ENCODE data around the gene DAND5.

The DAND5 gene

DNA sequence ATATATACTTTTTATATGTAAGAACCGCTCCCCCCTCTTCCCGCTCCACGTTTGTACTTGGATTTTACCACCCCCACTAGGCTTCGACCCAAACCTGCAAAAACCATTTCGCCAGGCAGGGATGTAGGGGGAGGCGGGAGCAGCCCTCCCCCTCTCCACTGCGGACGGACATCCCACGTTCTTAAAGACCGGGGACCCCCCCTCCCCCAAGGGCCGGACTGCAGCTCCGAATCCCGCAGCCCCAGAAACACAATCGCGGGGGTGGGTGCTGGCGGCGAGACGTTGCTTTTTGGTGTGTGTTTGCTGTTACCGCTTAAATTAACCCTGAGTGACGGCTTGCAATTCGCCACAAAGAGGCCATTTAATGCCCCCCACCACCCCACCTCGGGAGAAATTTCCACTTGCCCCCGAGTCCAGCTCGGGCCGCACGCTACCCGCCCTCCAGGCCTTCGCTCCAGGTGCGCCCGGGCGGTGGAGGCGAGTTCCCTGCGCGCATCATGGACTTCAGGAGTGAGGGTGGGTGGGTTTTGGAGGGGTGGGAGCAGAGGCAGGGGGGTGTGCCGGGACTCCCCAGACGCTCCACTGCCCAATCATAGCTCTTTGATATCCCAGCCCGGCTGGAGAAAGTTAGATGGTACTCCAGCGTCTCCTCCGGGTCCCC, 41.7 kb downstream of the DAND5 start:
- DNase-seq (ENCODE audit: low read depth) = no peak
- no peak overlapping the region for H3K4me3 ChIP-seq (ENCODE audit: low read depth, low read length)
- TF ChIP-seq, protein P1, sequence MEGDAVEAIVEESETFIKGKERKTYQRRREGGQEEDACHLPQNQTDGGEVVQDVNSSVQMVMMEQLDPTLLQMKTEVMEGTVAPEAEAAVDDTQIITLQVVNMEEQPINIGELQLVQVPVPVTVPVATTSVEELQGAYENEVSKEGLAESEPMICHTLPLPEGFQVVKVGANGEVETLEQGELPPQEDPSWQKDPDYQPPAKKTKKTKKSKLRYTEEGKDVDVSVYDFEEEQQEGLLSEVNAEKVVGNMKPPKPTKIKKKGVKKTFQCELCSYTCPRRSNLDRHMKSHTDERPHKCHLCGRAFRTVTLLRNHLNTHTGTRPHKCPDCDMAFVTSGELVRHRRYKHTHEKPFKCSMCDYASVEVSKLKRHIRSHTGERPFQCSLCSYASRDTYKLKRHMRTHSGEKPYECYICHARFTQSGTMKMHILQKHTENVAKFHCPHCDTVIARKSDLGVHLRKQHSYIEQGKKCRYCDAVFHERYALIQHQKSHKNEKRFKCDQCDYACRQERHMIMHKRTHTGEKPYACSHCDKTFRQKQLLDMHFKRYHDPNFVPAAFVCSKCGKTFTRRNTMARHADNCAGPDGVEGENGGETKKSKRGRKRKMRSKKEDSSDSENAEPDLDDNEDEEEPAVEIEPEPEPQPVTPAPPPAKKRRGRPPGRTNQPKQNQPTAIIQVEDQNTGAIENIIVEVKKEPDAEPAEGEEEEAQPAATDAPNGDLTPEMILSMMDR (IDR thresholded peaks at IDR 0.05; ENCODE audit: insufficient read depth, low read depth, low read length, missing control alignments) = no peak

DNA sequence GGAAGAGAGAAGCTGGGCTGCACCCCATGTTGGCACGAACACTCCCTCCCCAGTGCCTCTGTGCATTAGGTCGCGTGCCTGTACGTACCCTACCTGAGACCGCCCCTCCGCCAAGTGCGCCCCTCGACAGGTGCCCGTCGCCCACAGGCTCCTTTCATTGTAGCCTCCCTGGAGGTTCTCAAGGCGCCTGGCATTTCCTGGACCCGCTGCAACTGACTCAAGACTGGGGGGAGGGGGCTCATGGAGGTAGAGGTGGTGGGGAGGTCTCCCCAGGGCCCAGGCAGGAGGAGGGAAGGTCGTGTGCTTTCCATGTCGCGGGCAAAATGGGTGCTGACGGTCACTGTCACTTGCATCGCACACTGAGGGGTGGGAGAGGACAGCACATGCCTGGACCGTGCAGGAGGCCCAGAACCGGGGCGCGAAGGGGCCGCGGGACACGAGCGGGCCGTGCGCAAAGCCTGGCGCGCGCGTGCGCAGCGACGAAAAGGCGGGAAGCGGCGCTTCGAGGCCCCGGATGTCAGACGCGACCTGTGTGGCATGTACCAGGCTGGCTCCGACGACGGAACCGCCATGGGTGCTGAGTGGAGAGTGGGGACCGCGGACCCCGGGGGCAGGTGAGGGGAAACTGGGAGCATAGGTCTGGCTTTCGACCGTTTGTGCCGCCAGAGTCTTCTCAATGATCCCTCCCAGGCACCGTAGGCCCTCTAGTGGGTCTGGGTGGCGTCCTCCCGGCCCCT, 42.4 kb downstream of the DAND5 start:
- no peak overlapping the region for H3K4me3 ChIP-seq (ENCODE audit: low read depth, low read length)
- TF ChIP-seq, protein P1 (IDR thresholded peaks at IDR 0.05; ENCODE audit: insufficient read depth, low read depth, low read length, missing control alignments) = no peak
- DNase-seq (ENCODE audit: low read depth) = no peak

DNA sequence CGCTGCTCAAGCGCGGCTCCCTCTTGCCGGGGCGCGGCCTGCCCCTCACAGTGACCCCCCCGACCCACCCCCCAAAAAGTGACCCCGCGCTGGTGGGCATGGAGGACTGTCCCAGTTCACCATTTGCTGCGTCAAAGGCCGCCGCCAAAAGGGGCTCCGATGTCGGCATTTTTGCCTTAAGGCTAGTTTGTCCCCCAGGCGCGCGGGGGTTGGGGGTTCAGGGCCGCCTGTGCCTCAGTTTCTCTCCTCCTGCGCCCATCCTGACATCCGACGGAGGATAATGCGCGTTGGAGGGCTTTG, 43.0 kb downstream of the DAND5 start:
- no peak for DNase-seq (ENCODE audit: low read depth)
- H3K4me3 ChIP-seq (ENCODE audit: low read depth, low read length) = 0 out of 2 replicates have a peak overlapping the region, but pooled peaks have one; percentile 35
- TF ChIP-seq, protein P1 (IDR thresholded peaks at IDR 0.05; ENCODE audit: insufficient read depth, low read depth, low read length, missing control alignments) = no peak

DNA sequence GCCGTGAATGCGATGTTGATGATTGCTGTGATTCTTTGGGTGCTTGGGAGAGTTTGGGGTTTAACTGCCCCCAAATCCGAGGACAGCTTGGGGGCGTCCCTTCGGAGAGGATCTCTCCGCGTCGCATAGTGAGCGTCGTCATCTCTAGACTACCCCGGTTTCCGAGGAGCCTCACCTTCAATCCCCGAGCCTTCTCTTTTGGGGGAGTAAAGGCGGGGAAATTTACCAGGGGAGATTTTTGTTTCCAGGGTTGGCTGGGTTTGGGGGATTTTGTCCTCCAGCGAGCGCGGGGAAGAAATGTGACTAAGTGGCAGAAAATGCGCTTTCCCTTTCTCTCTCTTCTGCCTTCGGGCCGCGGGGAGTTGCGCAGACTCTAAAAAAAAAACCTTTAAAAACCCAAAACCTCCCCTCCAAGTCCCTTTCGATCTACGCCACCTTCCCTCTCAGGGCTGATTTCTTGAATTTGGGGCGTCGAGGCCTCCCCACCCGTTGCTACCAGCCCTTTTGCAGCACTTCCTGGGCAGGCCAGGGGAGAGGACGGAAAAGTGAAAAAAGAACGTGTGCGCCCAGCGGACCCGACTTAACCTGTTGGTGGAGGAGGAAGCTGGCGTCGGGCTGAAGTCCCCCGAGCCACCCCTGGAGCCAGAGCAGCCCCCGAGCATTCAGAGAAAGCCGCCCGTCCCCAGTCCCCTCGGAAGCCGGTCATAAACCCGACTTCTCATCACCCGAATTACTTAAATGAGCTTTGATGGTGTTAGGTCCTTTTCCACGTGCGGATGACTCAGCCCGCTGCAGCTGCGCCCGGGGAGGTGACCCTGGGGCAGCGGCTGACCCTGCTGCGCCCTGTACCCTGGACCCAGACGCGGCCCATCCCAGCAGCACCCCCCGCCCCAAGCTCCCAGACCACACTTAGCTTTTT, 43.6 kb downstream of the DAND5 start:
- TF ChIP-seq, protein P1 (IDR thresholded peaks at IDR 0.05; ENCODE audit: insufficient read depth, low read depth, low read length, missing control alignments) = no peak
- peak overlapping the region; percentile 35 for H3K4me3 ChIP-seq (ENCODE audit: low read depth, low read length)
- peak; percentile 35 for DNase-seq (ENCODE audit: low read depth)

DNA sequence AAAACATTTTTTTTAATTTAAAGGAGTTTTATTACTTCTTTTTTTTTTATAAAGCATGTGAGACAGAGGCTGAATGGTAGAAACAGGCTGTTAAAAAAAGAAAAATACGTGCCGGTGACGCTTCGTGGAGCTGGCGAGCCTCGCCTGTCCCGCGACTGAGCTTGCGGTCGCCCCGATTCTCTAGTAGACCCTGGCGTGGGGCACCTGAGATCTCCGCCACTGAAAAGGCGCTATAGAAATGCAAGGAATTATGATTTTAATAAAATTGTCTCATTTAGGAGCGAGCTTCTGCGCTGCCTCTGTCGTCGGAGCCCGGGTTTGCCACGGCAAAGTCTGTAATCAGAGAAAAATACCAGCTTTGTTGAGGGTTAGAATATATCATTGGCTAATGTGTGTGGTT, 44.3 kb downstream of the DAND5 start:
- no peak overlapping the region for H3K4me3 ChIP-seq (ENCODE audit: low read depth, low read length)
- no peak for DNase-seq (ENCODE audit: low read depth)

More for the DNA sequence above, 44.3 kb downstream of the DAND5 start:
- TF ChIP-seq, protein P1 (IDR thresholded peaks at IDR 0.05; ENCODE audit: insufficient read depth, low read depth, low read length, missing control alignments) = no peak

Data from GM12865 (cell line).